H9 (cell line): ENCODE results near the gene ADAMTS8. TPM values are rescaled to one million over a fixed set of nuclear protein-coding genes. Genes with fewer than 3 reads are reported as not detected.

Experiments
- DNase-seq: peaks from one replicate; pipeline ENCODE4 v3.0.0-alpha.2; 2017
- H2AFZ ChIP-seq: one replicate; pipeline ENCODE4 v1.6.1; 2013; ENCODE audit warnings: mild to moderate bottlenecking, low read length, control low read depth, moderate library complexity
- H2AK5ac ChIP-seq: 2 replicates; pipeline ENCODE4 v1.6.1; 2013; ENCODE audit warnings: low read length, control low read depth, mixed read lengths; ENCODE audit not compliant: insufficient read length
- H2BK120ac ChIP-seq: one replicate; pipeline ENCODE4 v1.6.1; 2013; ENCODE audit warnings: low read depth, mild to moderate bottlenecking, low read length, control low read depth, inconsistent platforms; ENCODE audit not compliant: poor library complexity, severe bottlenecking
- H2BK12ac ChIP-seq: 2 replicates; pipeline ENCODE4 v1.6.1; 2013; ENCODE audit warnings: low read length, control low read depth, mixed read lengths, low read depth; ENCODE audit not compliant: insufficient read length
- H2BK15ac ChIP-seq: 2 replicates; pipeline ENCODE4 v1.6.1; 2013; ENCODE audit warnings: low read depth, low read length, control low read depth
- H2BK20ac ChIP-seq: one replicate; pipeline ENCODE4 v1.6.1; 2013; ENCODE audit warnings: low read depth, mild to moderate bottlenecking, low read length, control low read depth, inconsistent platforms; ENCODE audit not compliant: poor library complexity, severe bottlenecking
- H2BK5ac ChIP-seq: 2 replicates; pipeline ENCODE4 v1.6.1; 2013; ENCODE audit warnings: low read length, control low read depth, mixed read lengths; ENCODE audit not compliant: insufficient read length
- H3K14ac ChIP-seq: 2 replicates; pipeline ENCODE4 v1.6.1; 2013; ENCODE audit warnings: low read length, control low read depth; ENCODE audit not compliant: insufficient read depth
- H3K18ac ChIP-seq: 2 replicates; pipeline ENCODE4 v1.6.1; 2013; ENCODE audit warnings: low read depth, mild to moderate bottlenecking, mixed read lengths, low read length, control low read depth; ENCODE audit not compliant: insufficient read length
- H3K23ac ChIP-seq: 2 replicates; pipeline ENCODE4 v1.6.1; 2013; ENCODE audit warnings: low read length, control low read depth, mixed read lengths, low read depth; ENCODE audit not compliant: insufficient read length
- H3K23me2 ChIP-seq: 2 replicates; pipeline ENCODE4 v1.6.1; 2013; ENCODE audit warnings: low read depth, mild to moderate bottlenecking, mixed read lengths, low read length, control low read depth; ENCODE audit not compliant: insufficient read length, poor library complexity, severe bottlenecking
- H3K27ac ChIP-seq: 2 replicates; pipeline ENCODE4 v1.5.1; 2013; ENCODE audit warnings: low read length, control low read depth, mixed read lengths, low read depth; ENCODE audit not compliant: insufficient read length
- H3K27me3 ChIP-seq: 2 replicates; pipeline ENCODE4 v1.6.1; 2013; ENCODE audit warnings: low read length, control low read depth, inconsistent platforms; ENCODE audit not compliant: insufficient read depth
- H3K4ac ChIP-seq: 2 replicates; pipeline ENCODE4 v1.6.1; 2013; ENCODE audit warnings: low read depth, mild to moderate bottlenecking, control low read depth, inconsistent platforms, low read length, moderate library complexity
- H3K4me1 ChIP-seq: 2 replicates; pipeline ENCODE4 v1.6.1; 2013; ENCODE audit warnings: low read length, control low read depth, inconsistent platforms; ENCODE audit not compliant: insufficient read depth
- H3K4me2 ChIP-seq: 2 replicates; pipeline ENCODE4 v1.6.1; 2013; ENCODE audit warnings: low read length, control low read depth, mixed read lengths; ENCODE audit not compliant: insufficient read length, insufficient read depth
- H3K56ac ChIP-seq: 2 replicates; pipeline ENCODE4 v1.6.1; 2013; ENCODE audit warnings: low read depth, mild to moderate bottlenecking, mixed read lengths, low read length, control low read depth; ENCODE audit not compliant: insufficient read length
- H3K79me1 ChIP-seq: 2 replicates; pipeline ENCODE4 v1.6.1; 2013; ENCODE audit warnings: low read depth, mild to moderate bottlenecking, moderate library complexity, low read length, control low read depth, inconsistent platforms; ENCODE audit not compliant: insufficient read depth, poor library complexity, severe bottlenecking
- H3K79me2 ChIP-seq: 2 replicates; pipeline ENCODE4 v1.6.1; 2013; ENCODE audit warnings: low read length, control low read depth, inconsistent platforms; ENCODE audit not compliant: insufficient read depth
- H3K9ac ChIP-seq: 2 replicates; pipeline ENCODE4 v1.6.1; 2013; ENCODE audit warnings: low read length, control low read depth, mixed read lengths; ENCODE audit not compliant: insufficient read length; ENCODE audit errors: extremely low read depth
- H3K9me3 ChIP-seq: one replicate; pipeline ENCODE4 v1.6.1; 2013; ENCODE audit warnings: low read depth, low read length, inconsistent platforms; ENCODE audit not compliant: control insufficient read depth
- H3T11ph ChIP-seq: one replicate; pipeline ENCODE4 v1.6.1; 2013; ENCODE audit warnings: mild to moderate bottlenecking, low read length, control low read depth, inconsistent platforms
- H4K20me1 ChIP-seq: one replicate; pipeline ENCODE4 v1.6.1; 2013; ENCODE audit not compliant: control insufficient read depth, insufficient read length, insufficient read depth
- H4K5ac ChIP-seq: 2 replicates; pipeline ENCODE4 v1.6.1; 2013; ENCODE audit warnings: low read depth, mild to moderate bottlenecking, mixed read lengths, low read length, control low read depth; ENCODE audit not compliant: insufficient read length
- H4K8ac ChIP-seq: replicated peaks from 2 replicates; pipeline ENCODE4 v1.6.1; 2013; ENCODE audit warnings: low read length, control low read depth, mixed read lengths, low read depth; ENCODE audit not compliant: insufficient read length
- H4K91ac ChIP-seq: 2 replicates; pipeline ENCODE4 v1.6.1; 2013; ENCODE audit warnings: low read depth, mild to moderate bottlenecking, moderate library complexity, mixed read lengths, low read length, control low read depth; ENCODE audit not compliant: insufficient read length
- H3K27ac Mint-ChIP-seq, 3 experiments: 2 replicates in 2 of 3; 3 replicates in 1 of 3; pipeline ENCODE4 v1.8.0; 2020 to 2021; ENCODE audit warnings: mixed read lengths in 3 of 3, mild to moderate bottlenecking in 1 of 3, moderate library complexity in 1 of 3
- H3K27me3 Mint-ChIP-seq: 2 replicates; pipeline ENCODE4 v1.8.0; 2021; ENCODE audit warnings: low read depth, mild to moderate bottlenecking, moderate library complexity, mixed read lengths
- H3K36me3 Mint-ChIP-seq, 3 experiments: 2 replicates in 2 of 3; 3 replicates in 1 of 3; pipeline ENCODE4 v1.8.0; 2020 to 2021; ENCODE audit warnings: low read depth in 3 of 3, mixed read lengths in 3 of 3; ENCODE audit not compliant: insufficient read depth in 1 of 3
- H3K4me1 Mint-ChIP-seq, 2 experiments: 2 replicates each; pipeline ENCODE4 v1.8.0; 2020; ENCODE audit warnings: mixed read lengths in 2 of 2
- H3K4me3 Mint-ChIP-seq, 2 experiments: 2 replicates in 1 of 2; 3 replicates in 1 of 2; pipeline ENCODE4 v1.8.0; 2020 to 2021; ENCODE audit warnings: mild to moderate bottlenecking in 2 of 2, mixed read lengths in 2 of 2, moderate library complexity in 1 of 2
- H3K9me3 Mint-ChIP-seq, 2 experiments: 2 replicates in 1 of 2; 3 replicates in 1 of 2; pipeline ENCODE4 v1.8.0; 2020; ENCODE audit warnings: mild to moderate bottlenecking in 2 of 2, mixed read lengths in 2 of 2, moderate library complexity in 1 of 2
- CTCF ChIP-seq: fragments of 200-600 bp; sonication (generic); conservative IDR thresholded peaks from 3 replicates; pipeline ENCODE4 v1.8.0; 2021; ENCODE audit warnings: antibody characterized with exemption, mild to moderate bottlenecking
- WGBS: extraction: QIAGEN DNeasy Blood & Tissue Kit; methylation state at CpG from one replicate; pipeline ENCODE4 v1.1.7; 2013; ENCODE audit warnings: missing lambda C conversion rate, low lambda C conversion rate, mixed read lengths; ENCODE audit not compliant: insufficient read length; ENCODE audit errors: extremely low coverage; 5-methylcytosine and 5-hydroxymethylcytosine counted together
- total RNA-seq: library from RNA; stranded (reverse); gene quantifications from 2 replicates; pipeline ENCODE4 v1.2.1, GENCODE V29; 2021

The ADAMTS8 gene
- total RNA-seq, 1 experiment from 2014 or later, result 5.0 TPM

GRCh38 chr11:130415731-130416529, 12.5 kb downstream of the ADAMTS8 start:
- no CpG with 5 or more reads among the region's 37 CpGs for WGBS
- Mint-ChIP-seq H3K36me3 (peaks cover 0 to 11% (median 0%) of the 10 kb centered on the region in 3 experiments; a peak in 3 of 7 replicates), H3K27ac (peak overlapping the region in 2 of 3 experiments; percentile 23 to 74; a peak in 3 of 7 replicates), H3K9me3 (no peaks in the 10 kb centered on the region; a peak in 2 of 5 replicates), H3K27me3 (peaks cover 16% of the 10 kb centered on the region), H3K4me3 (no peak overlapping the region), H3K4me1 (peaks cover 20 to 37% of the 10 kb centered on the region in 2 experiments)
- H2BK12ac ChIP-seq, result no peak overlapping the region
- H3T11ph ChIP-seq, result no peak overlapping the region
- no peak overlapping the region for H3K23ac ChIP-seq
- no peak overlapping the region for H2AK5ac ChIP-seq
- H3K14ac ChIP-seq, result no peak overlapping the region; the same call in 1 of the 2 replicates
- no peak overlapping the region for H3K9ac ChIP-seq
- no peak overlapping the region for H2BK20ac ChIP-seq
- H3K18ac ChIP-seq, result no peak overlapping the region
- H3K4me1 ChIP-seq, result no peaks in the 10 kb centered on the region
- H3K27ac ChIP-seq, result no peak overlapping the region
- H4K5ac ChIP-seq, result no peak overlapping the region
- no peaks in the 10 kb centered on the region for H3K23me2 ChIP-seq
- H4K20me1 ChIP-seq, result no peaks in the 10 kb centered on the region
- H3K79me2 ChIP-seq, result no peaks in the 10 kb centered on the region
- no peaks in the 10 kb centered on the region for H3K79me1 ChIP-seq
- H3K4ac ChIP-seq, result no peak overlapping the region
- no peak overlapping the region for H3K4me2 ChIP-seq
- H4K8ac ChIP-seq, result no peak overlapping the region
- H4K91ac ChIP-seq, result no peak overlapping the region
- no peaks in the 10 kb centered on the region for H3K9me3 ChIP-seq
- no peak overlapping the region for H2BK120ac ChIP-seq
- DNase-seq, result no peak
- H2AFZ ChIP-seq, result no peak overlapping the region
- no peak overlapping the region for H2BK5ac ChIP-seq
- no peak overlapping the region for H3K56ac ChIP-seq
- no peak for TF ChIP-seq CTCF
- H3K27me3 ChIP-seq, result no peaks in the 10 kb centered on the region
- no peak overlapping the region; the same call in 1 of the 2 replicates for H2BK15ac ChIP-seq
